ENCODE measurements around the gene PER1.

PER1 gene

GRCh38 chr17:8154608-8155155, 2.5 kb upstream of the PER1 start:
- no peak for DNase-seq (ENCODE audit: low spot score)
- TF ChIP-seq CTCF (IDR thresholded peaks at IDR 0.05; ENCODE audit: extremely low read depth, missing control alignments) = no peak

GRCh38 chr17:8153957-8154607, 1.9 kb upstream of the PER1 start:
- DNase-seq (ENCODE audit: low spot score) = peak; percentile 71
- TF ChIP-seq CTCF (IDR thresholded peaks at IDR 0.05; ENCODE audit: extremely low read depth, missing control alignments) = no peak

DNA sequence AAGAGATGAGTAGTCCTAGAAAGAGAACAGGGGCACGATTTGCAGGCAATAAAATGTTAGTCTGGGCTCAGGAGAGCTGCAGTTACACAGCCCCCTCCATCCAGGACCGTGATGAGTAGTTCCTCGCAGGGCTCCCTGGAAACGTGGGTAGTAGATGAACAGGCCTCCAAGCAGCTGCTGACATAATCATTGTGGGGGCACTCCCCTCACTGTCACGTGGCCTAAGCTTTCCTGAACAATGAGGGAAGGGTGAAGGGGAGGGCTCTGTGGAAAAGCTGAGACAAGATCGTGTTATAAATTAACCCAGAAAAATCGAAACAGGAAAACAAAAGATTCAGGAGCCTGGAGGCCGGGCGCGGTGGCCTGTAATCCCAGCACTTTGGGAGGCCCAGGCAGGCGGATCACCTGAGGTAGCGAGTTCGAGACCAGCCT, 1.3 kb upstream of the PER1 start:
- no peak for TF ChIP-seq CTCF (IDR thresholded peaks at IDR 0.05; ENCODE audit: extremely low read depth, missing control alignments)
- no peak for DNase-seq (ENCODE audit: low spot score)

DNA sequence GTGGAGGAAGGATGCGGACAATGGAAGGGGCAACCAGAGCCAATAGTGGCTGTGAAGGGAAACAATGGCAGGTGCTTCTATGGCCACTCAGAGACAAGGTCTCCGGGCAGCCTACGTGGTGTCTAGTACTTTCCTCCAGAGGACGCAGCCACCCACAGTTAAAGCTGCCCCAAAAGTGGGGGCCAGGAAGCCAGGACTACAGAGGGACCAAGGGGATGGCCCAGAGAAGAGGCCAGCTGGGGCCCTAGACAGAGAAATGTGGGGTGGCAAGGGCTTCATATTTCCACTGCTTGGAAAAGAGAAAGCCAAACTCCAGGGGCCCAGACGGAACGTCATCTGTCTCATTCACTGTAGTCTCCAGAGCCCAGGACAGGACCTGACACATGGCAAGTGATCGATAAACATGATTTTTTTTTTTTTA, 837 bp upstream of the PER1 start:
- TF ChIP-seq CTCF (IDR thresholded peaks at IDR 0.05; ENCODE audit: extremely low read depth, missing control alignments) = no peak
- DNase-seq (ENCODE audit: low spot score) = no peak

- DNase-seq (ENCODE audit: low spot score) = no peak
- TF ChIP-seq CTCF (IDR thresholded peaks at IDR 0.05; ENCODE audit: extremely low read depth, missing control alignments) = no peak
These were observed 528 bp downstream of the PER1 start for GRCh38 chr17:8151641-8152111.

DNA sequence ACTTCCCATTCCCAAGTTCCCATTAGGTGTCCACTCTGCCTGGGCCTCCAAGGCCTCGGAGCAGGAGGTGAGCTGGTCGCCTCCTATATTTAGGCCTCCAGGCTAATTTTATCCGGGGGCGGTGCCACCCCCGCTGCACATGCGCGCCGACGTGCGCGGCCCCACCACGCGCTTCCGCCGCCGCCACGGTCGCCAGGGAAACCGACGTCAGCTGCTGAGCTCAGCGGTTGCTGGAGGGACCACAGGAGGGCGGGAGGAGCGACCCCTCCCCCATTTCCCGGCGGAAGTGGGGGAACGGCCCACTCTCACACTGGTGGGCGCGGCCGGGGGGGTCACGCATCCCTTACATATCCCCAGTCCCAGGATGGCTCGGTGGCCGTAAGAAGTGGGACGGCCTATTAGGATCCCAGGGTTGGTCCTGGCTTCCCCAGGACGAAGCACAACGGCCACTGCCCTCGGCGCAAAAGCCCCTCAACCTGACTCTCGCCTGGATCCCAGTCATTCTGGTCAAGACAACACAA, 1.0 kb downstream of the PER1 start:
- DNase-seq (ENCODE audit: low spot score) = peak; percentile 91
- TF ChIP-seq CTCF (IDR thresholded peaks at IDR 0.05; ENCODE audit: extremely low read depth, missing control alignments) = no peak
